Esophagus squamous epithelium (tissue), 4 donors: ENCODE results near the gene KPNB1.

Experiments used
- POLR2A ChIP-seq, 4 donors: fragments of 450-650 bp; IDR thresholded peaks; one replicate each; pipeline ENCODE4 v1.6.1; 2017; ENCODE audit warnings: antibody characterized with exemption in 4 of 4, mild to moderate bottlenecking in 4 of 4, moderate library complexity in 3 of 4
- TF ChIP-seq, protein P1 (sequence below), 6 experiments: fragments of 450-650 bp in 4 of 6; fragments of 200-600 bp in 2 of 6; sonication (generic) in 2 of 6; IDR thresholded peaks; one replicate each; pipeline ENCODE4 v1.5.1; 2016 to 2019; ENCODE audit warnings: antibody characterized with exemption in 6 of 6, mild to moderate bottlenecking in 4 of 6, moderate library complexity in 4 of 6

DNA sequence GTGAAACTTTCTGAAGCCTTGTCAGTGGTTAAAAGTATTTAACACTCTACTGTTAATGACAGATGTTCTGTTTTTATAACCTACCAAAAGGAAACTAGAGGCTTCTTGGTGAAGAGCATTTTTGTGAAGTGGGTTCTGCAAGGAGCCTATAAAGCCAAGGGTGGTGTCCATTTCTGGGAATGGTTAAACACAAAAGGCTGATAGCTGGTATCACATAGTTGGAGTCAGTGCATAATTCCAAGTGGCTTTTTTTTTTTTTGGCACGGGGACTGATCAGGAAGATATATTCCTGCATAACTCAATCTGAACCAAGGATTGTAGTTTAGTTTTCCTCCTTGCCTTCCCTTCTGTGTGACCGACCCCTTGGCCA is 27.6 kb upstream of the KPNB1 start:
- TF ChIP-seq, protein P1, sequence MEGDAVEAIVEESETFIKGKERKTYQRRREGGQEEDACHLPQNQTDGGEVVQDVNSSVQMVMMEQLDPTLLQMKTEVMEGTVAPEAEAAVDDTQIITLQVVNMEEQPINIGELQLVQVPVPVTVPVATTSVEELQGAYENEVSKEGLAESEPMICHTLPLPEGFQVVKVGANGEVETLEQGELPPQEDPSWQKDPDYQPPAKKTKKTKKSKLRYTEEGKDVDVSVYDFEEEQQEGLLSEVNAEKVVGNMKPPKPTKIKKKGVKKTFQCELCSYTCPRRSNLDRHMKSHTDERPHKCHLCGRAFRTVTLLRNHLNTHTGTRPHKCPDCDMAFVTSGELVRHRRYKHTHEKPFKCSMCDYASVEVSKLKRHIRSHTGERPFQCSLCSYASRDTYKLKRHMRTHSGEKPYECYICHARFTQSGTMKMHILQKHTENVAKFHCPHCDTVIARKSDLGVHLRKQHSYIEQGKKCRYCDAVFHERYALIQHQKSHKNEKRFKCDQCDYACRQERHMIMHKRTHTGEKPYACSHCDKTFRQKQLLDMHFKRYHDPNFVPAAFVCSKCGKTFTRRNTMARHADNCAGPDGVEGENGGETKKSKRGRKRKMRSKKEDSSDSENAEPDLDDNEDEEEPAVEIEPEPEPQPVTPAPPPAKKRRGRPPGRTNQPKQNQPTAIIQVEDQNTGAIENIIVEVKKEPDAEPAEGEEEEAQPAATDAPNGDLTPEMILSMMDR (IDR thresholded peaks at IDR 0.05), result no peak
- TF ChIP-seq POLR2A (IDR thresholded peaks at IDR 0.05), result no peak
